GM18526 (cell line): ENCODE results near the gene ZNF436.

ENCODE experiments used
- POLR2A ChIP-seq: IDR thresholded peaks from 3 replicates; pipeline ENCODE4 v1.6.1; 2011; ENCODE audit not compliant: insufficient read length; ENCODE audit errors: extremely low read depth

The ZNF436 gene

DNA sequence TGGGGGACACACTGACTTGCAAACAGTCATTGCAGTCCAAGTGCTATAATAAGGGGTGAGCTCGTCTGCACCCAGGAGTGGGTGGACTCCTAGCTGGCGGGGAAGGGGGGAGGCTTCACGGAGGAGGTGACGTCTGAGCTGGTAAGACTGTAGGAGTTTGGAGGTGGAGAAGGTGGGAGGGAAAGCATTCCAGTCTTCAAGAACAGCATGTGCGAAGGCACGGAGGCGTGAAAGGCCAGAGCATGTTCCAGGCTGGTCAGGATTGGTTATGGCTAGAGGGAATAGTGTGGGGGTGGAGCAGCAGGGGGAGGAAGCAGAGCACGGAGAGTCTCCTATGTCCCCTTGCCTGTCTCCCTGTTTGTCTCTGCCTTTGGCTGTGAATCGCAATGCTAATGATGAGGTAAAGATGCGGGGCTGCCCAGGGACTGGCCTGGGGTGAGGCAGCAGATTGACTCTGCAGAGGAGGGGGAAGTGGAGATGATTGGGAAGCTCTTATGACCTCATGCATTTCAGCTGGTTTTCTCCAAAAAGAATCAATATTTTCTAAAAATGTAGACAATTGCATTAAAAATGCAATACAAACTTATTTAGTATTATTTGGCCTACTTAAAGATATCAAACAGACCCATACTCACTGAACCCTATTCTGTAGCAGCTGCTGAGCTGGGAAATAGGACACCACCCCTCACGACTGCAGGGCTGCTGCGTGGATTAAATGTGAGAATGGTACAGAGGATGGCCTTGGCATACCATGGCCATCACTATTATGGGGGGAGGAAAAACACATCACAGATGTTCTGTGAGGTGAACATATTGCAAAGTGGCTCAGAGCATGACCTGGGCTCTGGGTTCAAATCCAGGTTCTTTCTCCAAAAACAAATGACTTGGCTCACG, 2.6 kb upstream of the ZNF436 start:
- no peak for TF ChIP-seq POLR2A

DNA sequence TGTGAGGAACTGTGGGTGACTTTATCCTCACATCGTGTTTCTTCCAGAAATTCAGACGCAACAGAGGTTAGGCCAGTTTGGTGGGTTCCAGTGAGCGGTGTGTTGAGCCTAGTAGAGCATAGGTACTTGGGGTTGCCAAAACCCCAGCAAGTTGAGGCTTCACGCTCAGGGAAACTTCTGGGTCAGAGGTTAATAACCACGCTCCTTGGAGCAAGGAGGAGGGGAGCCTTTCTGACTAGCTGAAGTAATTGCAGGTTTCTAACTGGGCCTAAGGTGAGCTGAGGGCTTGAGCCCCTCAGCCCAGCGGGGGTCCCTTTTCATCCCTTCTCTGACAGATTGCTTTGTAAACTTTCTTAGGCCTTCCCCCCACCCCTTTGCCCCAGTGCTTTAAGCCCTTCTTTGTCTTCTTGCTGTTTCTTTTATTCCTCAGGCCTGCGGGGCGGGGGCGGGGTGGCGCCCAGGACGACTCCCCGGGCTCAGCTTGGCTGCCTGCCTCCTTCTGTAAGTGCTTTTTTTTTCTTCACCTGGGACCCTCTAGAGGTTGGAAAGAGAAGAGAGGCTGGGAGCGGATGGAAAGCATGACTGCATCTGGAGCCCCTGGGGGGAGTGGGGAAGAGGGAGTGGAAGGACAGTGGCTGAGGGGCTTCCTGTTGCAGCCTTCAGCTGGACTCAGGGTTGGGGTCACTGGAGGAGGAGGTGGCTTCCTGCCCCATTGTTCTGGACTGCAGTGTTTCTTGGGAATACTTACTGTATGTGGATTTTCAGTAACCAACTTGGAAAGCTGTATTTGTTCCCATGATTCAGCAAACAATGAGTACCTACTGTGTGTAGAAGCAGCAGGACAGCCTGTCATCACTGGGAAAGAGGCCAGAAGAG, 1.3 kb upstream of the ZNF436 start:
- TF ChIP-seq POLR2A, result no peak

DNA sequence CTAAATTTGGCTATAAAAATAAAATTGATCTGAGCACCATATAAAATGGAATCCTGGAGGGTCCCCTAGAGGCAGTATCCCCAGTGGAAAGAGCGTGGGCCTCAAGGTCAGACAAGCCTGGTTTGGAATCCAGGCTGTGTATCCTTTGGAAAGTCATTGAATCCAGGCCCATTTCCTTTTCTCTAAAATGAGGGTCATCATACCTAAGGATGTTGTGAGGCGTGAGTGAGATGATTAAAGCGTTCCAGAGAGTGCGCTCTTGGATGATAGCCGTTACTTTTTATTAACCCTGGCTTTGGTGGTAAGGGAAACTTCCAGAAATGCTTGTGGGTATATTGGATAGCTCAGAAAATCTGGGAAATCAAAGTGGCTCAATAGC, 683 bp upstream of the ZNF436 start:
- TF ChIP-seq POLR2A, result no peak

DNA sequence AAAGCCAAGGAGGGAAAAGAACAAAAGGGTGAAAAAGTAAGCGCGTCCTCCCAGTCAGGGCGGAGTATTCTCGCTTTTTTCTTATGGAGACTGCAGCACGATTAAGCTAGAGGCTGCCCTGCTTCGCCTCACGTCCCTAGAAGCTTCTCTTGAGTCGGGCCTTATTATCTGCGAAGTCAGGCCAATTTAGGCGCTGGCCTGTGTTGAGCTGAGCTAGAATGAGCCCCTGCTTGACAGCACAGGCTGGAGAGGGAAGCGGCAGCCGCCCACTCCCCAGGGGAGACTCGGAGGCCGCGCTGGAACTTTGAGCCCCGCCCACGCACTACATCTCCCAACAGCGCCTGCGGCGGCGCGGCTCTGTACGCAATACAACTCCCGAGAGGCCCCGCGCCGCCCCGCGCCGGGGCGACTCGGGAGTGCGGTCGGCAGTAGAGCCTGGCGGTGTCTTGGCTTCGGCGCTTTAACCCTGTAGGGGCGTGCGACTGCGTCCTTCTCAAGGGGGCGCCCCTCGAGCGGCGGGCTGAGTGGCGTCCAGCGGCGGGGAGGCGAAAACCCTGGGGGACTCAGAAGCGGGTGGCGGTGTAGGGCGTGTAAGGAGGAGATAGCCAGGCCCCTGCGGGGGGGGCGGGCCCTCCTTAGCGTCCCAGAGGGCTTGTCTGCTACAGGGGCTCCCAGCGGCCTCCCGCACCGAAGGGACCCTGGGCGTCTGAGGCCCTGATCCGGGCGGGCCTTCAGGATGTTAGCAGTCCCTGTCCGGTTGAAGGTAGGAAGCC, 888 bp downstream of the ZNF436 start:
- TF ChIP-seq POLR2A, result peak; percentile 80

DNA sequence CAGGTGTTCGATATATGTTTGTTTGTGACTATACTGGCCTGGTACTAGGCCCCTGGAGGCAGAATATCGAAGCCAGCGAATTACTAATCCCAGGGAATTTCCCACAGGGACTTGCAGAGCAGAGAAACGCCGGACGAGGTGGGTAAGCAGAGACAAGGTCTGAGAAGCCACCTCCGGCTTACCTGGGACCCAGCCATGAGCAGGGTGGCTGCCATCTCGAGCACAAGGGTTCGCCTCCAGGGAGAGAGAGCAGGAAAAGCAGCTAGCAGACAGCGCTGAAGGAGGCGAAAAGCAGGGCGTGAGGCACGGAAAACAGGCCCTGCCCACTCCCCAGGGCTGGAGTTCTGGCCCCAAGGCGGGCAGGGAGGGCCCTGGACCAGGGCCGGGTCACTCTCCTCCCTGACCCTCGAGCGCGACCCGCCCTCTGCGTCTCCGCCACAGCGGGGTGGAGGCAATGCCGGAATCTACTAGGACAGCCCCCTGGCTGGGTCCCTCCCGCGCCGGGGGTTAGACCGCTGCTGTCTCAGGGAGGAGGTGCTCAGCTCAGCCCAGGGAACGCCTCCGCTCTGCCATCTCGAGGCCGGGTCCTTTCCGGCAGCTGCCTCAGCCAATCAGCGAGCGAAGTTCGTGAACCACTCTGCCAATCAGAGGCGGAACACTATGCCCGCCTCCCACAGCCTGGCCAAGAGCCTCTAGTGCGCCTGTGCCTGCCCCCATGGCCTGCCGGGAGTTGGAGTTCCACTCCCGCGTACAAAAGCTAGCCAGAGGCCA, 1.7 kb downstream of the ZNF436 start:
- peak; percentile 75 for TF ChIP-seq POLR2A

DNA sequence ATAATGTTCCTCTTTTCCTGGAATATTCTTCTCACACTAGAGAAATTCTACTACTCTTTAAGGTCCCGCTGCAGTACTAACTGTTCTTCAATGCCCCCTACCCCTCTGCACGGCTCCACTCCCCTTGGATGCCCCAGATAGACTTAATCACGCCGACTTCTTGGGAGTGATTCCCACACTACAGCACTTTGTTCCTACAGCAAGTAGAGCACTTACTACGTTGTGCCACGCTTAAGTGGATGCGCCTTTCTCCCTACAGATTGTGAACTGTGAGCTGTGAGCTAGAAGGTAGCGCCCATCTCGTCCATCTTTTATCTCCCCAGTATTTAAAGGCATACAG, 2.2 kb downstream of the ZNF436 start:
- TF ChIP-seq POLR2A, result no peak

DNA sequence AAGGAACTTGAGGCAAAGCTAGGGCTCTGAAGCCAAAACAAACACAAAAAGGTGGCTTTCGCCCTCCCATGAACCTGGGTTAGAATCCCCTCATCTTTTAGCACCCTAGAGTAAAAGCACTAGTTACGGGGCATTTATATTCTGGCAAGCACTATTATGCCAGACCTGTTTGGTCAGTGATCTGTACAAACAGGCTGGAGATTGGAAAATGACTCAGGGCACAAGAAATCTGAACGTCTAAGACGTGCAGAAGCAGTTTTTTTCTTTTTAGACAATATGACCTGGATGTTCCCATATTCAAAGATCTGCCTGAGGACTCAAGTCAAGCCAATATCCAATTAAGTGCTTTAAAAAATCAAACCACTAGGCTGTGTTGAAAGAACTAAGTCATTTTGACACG, 3.0 kb downstream of the ZNF436 start:
- TF ChIP-seq POLR2A, result no peak

DNA sequence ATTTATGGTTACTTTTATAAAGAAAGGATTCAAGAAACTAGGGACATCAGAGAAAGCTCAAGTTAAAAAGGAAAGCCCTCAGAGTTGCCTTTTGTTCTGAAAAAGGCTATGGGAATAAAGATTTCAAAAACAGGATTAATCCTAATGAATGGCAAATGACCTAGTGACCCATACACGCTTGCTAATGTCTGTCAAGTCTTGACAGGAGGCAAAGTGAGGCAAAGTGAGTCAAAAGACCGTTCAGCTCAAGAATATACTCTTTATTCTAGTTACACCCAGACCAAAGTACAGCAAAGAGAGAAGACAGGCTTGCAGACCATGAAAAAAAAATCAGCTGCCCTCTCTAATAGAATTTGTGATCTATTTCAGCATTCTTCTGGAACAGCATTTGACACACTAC, 3.5 kb downstream of the ZNF436 start:
- no peak for TF ChIP-seq POLR2A

DNA sequence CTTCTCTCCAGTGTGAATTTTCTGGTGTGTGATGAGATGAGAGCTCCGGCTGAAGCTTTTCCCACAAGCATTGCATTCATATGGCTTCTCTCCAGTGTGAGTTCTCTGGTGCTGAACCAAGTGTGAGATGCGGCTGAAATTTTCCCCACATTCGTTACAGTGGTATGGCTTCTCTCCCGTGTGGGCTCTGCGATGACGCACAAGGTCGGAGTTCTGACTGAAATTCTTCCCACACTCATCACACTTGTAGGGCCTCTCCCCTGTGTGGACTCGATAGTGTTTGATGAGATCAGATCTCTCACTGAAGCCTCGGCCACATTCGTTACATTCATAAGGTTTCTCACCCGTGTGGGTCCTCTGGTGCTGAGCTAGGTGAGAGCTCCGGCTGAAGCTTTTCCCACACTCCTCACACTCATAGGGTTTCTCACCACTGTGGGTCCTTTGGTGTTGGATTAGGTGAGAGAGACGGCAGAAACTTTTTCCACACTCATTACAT, 7.4 kb downstream of the ZNF436 start:
- no peak for TF ChIP-seq POLR2A

DNA sequence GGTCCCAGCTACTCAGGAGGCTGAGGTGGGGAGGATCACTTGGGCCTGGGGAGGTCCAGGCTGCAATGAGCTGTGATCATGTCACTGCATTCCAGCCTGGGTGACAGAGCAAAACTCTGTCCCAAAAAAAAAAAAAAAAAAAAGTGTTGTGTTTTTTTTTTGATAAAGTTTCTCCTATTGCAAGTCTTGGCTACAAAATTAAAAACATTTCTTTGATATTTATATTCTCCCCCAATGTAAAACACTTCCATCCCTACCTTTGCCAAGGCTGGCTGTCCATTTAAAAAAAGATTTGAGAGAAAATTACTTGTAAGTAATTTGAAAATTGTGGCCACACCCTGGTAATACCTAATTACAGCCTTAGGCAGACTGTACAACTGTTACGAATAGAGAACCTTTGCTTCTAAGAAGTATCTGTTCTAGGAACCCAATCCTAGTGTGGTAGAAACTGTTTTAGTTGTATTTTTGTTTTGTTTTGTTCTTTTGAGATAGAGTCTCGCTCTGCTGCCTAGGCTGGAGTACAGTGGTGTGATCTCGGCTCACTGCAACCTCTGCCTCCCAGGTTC, 11.2 kb downstream of the ZNF436 start:
- no peak for TF ChIP-seq POLR2A

DNA sequence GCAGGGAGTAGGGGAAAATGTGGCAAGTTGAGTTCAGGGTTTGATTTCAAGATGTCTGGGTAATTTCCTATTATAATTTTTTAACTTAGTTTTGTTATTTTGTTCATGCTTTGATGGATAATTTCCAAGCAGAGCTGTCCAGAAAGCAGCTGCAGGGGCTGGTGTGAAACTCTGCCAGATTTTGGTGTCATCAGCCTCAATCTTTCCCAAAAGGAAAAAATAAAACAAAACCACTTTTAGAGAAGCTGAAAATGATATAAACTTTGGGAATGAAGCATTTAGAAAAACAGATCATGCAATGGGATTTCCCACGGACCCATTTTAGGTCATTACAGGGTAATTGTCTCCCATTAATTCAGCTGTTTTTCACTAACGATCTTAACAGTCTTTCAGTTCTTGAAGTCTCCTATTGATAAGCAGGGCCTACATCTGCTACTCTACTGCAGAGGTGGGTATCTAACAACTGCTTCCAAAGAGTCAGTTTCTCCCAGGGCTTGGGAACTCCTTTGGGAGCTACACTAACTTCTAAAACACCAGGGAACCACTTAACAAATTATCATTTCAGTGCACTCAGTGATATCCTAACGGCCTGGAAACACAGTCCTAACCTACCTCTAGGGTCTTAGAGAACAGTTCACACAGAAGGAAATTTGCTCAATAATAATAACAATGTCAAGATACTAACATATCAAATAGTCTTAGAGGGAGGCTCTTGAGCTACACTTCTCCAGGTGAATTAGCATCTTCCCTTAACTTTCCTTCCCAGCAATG, 12.3 kb downstream of the ZNF436 start:
- no peak for TF ChIP-seq POLR2A

DNA sequence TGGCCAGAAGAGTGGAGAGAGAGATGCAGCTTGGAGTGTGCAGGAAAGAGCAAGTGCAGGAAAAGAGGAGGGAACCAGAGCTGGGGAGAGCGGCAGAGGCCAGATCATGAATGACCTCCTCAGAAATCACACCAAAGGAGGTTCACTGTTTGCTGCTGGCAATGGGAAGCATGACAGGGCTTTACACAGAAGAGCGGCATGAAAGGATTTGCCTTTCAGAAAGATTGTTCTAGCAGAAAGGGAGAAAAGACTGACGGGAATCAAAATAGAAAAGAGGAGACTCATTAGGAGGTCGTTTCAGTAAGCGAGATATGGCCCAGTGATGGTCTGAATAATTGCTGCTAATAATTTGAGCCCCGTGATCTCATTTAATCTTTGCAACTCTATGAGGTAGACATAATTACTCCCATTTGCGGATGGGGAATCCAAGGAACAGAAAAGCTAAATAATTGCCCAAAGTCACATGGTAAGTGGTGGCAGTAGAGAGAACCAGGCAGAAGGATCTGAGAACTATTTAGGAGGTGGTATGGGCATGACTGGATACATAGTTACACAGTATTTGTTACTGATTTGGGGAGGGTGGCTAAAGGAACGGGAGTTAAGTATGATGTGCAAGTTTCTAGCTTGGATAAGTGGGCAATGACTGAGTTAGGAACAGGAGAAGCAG, 13.0 kb downstream of the ZNF436 start:
- TF ChIP-seq POLR2A, result no peak

DNA sequence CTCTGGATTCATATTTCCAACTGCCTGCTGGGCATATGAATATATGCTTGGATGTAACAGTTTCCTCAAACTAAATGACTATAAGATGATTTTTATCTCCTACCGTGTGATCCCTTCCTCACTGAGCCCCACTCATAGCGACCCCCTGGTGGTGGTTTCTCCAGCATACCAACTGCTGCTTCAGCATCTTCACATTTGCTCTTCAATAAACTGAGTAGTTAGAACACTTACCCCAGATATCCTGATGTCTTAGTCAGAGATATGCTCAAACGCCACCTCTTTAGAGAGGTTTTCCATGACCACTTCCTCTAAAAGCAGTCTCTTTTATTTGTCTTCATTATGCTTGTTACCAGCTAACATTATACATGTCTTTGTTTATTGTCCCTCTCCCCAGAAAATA, 15.4 kb downstream of the ZNF436 start:
- no peak for TF ChIP-seq POLR2A
